ENCODE results near the gene CHRD.

GRCh38 chr3:184355261-184356040, 24.4 kb upstream of the CHRD start:
- TF ChIP-seq YY1 (IDR thresholded peaks at IDR 0.05; ENCODE audit: insufficient read depth, insufficient read length), result no peak
- no peak for TF ChIP-seq ZNF274 (IDR thresholded peaks at IDR 0.05; ENCODE audit: low read depth, low read length)
- TF ChIP-seq SUZ12 (IDR thresholded peaks at IDR 0.05; ENCODE audit: extremely low read depth, insufficient read depth, insufficient read length), result no peak
